HCT116 (cell line): ENCODE results near the gene DDN. TPM values are rescaled to one million over a fixed set of nuclear protein-coding genes. Genes with fewer than 3 reads are reported as not detected.

Source experiments
- ATAC-seq: fragments of 200-7000 bp; cut with Tn5 transposase; 2 replicates; pipeline ENCODE4 v1.9.1; 2020; ENCODE audit warnings: mild to moderate bottlenecking, moderate library complexity
- BruUV-seq: library from RNA; stranded (reverse); fragments of 400-500 nt; replicated peaks from 2 replicates; lab custom pipeline; 2021; lab: Mats Ljungman, UMichigan
- CTCF ChIA-PET: fragments of 300-600 bp; sonication (Branson Sonifier 250); formaldehyde crosslinking; loops from one replicate; lab custom pipeline; 2021; ENCODE audit warnings: antibody characterized with exemption; lab: Charles Lee
- POLR2A ChIA-PET: fragments of 300-600, 350-600 bp; sonication (Branson Sonifier 250); formaldehyde crosslinking; loops from one replicate; lab custom pipeline; 2021; ENCODE audit warnings: antibody characterized with exemption; lab: Charles Lee
- RAD21 ChIA-PET, 2 experiments: fragments of 300-600 bp; sonication (Branson Sonifier 250); formaldehyde crosslinking; loops; one replicate each; lab custom pipeline; 2023; ENCODE audit warnings: low total read pairs in 2 of 2; ENCODE audit not compliant: uncharacterized antibody in 2 of 2, unreplicated experiment in 2 of 2, low non-redundant PET in 1 of 2; lab: Charles Lee
- DNase-seq: peaks from one replicate; pipeline ENCODE4 v3.0.0-alpha.2; 2010; ENCODE audit warnings: low read depth, low spot score
- H2AFZ ChIP-seq: fragments of 200-600 bp; shearing (Covaris generic), sonication (generic); 2 replicates; pipeline ENCODE4 v1.6.1; 2017; ENCODE audit warnings: low read depth, mixed run types, mixed read lengths, antibody characterized with exemption, low read length; ENCODE audit not compliant: poor library complexity, severe bottlenecking
- H3K27ac ChIP-seq: 2 replicates; pipeline ENCODE4 v1.5.1; 2012; ENCODE audit warnings: low read depth, low read length
- H3K27me3 ChIP-seq: fragments of 200-600 bp; sonication (generic); 2 replicates; pipeline ENCODE4 v1.6.1; 2016; ENCODE audit warnings: mixed run types, low read length, mixed read lengths; ENCODE audit not compliant: insufficient read depth
- H3K36me3 ChIP-seq, 2 experiments: fragments of 200-500 bp in 1 of 2; fragments of 200-600 bp in 1 of 2; sonication (Bioruptor generic) in 1 of 2; sonication (generic) in 1 of 2; 2 replicates each; pipeline versions ENCODE4 v1.5.1 to v1.6.1; 2014 to 2016; ENCODE audit warnings: low read length in 2 of 2, inconsistent platforms in 1 of 2, mixed read lengths in 1 of 2, mixed run types in 1 of 2; ENCODE audit not compliant: insufficient read depth in 2 of 2, control insufficient read depth in 1 of 2
- H3K4me1 ChIP-seq, 2 experiments: fragments of 200-600 bp in 1 of 2; sonication (generic) in 1 of 2; 2 replicates each; pipeline versions ENCODE4 v1.5.1 to v1.6.1; 2012 to 2017; ENCODE audit warnings: low read length in 2 of 2, inconsistent platforms in 1 of 2, mild to moderate bottlenecking in 1 of 2, mixed read lengths in 1 of 2, mixed run types in 1 of 2, moderate library complexity in 1 of 2; ENCODE audit not compliant: insufficient read depth in 2 of 2, control insufficient read depth in 1 of 2
- H3K4me2 ChIP-seq: fragments of 200-600 bp; sonication (generic); 2 replicates; pipeline ENCODE4 v1.6.1; 2017; ENCODE audit warnings: mixed run types, low read length, mixed read lengths
- H3K4me3 ChIP-seq, 2 experiments: fragments of 200-600 bp in 1 of 2; sonication (generic) in 1 of 2; replicated peaks in 1 of 2; 2 replicates each; pipeline ENCODE4 v1.5.1; 2011 to 2016; ENCODE audit warnings: low read length in 2 of 2, control low read depth in 1 of 2, low read depth in 1 of 2, mild to moderate bottlenecking in 1 of 2, mixed read lengths in 1 of 2, mixed run types in 1 of 2
- H3K79me2 ChIP-seq: fragments of 200-600 bp; sonication (generic); 2 replicates; pipeline ENCODE4 v1.6.1; 2017; ENCODE audit warnings: mild to moderate bottlenecking, mixed run types, low read length, moderate library complexity, mixed read lengths; ENCODE audit not compliant: insufficient read depth
- H3K9ac ChIP-seq: fragments of 200-600 bp; sonication (generic); 2 replicates; pipeline ENCODE4 v1.6.1; 2016; ENCODE audit warnings: low read length, mixed read lengths
- H3K9me2 ChIP-seq: fragments of 200-600 bp; sonication (generic), shearing (Covaris generic); 2 replicates; pipeline ENCODE4 v1.6.1; 2017; ENCODE audit warnings: mixed run types, mild to moderate bottlenecking, moderate library complexity; ENCODE audit not compliant: insufficient read depth
- H3K9me3 ChIP-seq, 2 experiments: fragments of 200-500 bp in 1 of 2; fragments of 200-600 bp in 1 of 2; sonication (Bioruptor generic) in 1 of 2; sonication (generic) in 1 of 2; 2 replicates each; pipeline ENCODE4 v1.6.1; 2014 to 2017; ENCODE audit warnings: low read length in 2 of 2, mixed read lengths in 2 of 2, inconsistent platforms in 1 of 2, low read depth in 1 of 2, mild to moderate bottlenecking in 1 of 2, mixed run types in 1 of 2, moderate library complexity in 1 of 2; ENCODE audit not compliant: control insufficient read depth in 1 of 2, insufficient read depth in 1 of 2
- H4K20me1 ChIP-seq: fragments of 200-600 bp; sonication (generic), shearing (Covaris generic); 2 replicates; pipeline ENCODE4 v1.6.1; 2017; ENCODE audit warnings: mixed run types, mild to moderate bottlenecking, moderate library complexity; ENCODE audit not compliant: insufficient read depth
- CEBPB ChIP-seq: IDR thresholded peaks from 2 replicates; pipeline ENCODE4 v1.6.1; 2012; ENCODE audit warnings: low read depth
- EZH2 ChIP-seq: fragments of 200-600 bp; sonication (generic); IDR thresholded peaks from 2 replicates; pipeline ENCODE4 v1.6.1; 2017; ENCODE audit warnings: antibody characterized with exemption, mixed run types
- EZH2phosphoT487 ChIP-seq: fragments of 200-600 bp; IDR thresholded peaks from 2 replicates; pipeline ENCODE4 v1.6.1; 2018; ENCODE audit warnings: antibody characterized with exemption, borderline replicate concordance
- FOSL1 ChIP-seq: IDR thresholded peaks from 2 replicates; pipeline ENCODE4 v1.6.1; 2012; ENCODE audit warnings: low read depth
- JUND ChIP-seq: IDR thresholded peaks from 2 replicates; pipeline ENCODE4 v1.6.1; 2012
- POLR2A ChIP-seq: IDR thresholded peaks from 2 replicates; pipeline ENCODE4 v1.7.0; 2011; ENCODE audit warnings: borderline replicate concordance; ENCODE audit not compliant: insufficient read depth, insufficient read length; ENCODE audit errors: extremely low read depth
- POLR2AphosphoS5 ChIP-seq: IDR thresholded peaks from 2 replicates; pipeline ENCODE4 v1.6.1; 2011; ENCODE audit warnings: mild to moderate bottlenecking, low read depth, low read length, moderate library complexity
- RAD21 ChIP-seq: IDR thresholded peaks from 2 replicates; pipeline ENCODE4 v1.6.1; 2012; ENCODE audit warnings: low read depth, mild to moderate bottlenecking
- SIN3A ChIP-seq: IDR thresholded peaks from 2 replicates; pipeline ENCODE4 v1.6.1; 2012; ENCODE audit warnings: low read depth
- SP1 ChIP-seq: IDR thresholded peaks from 2 replicates; pipeline ENCODE4 v1.6.1; 2012; ENCODE audit warnings: low read depth
- SRF ChIP-seq: IDR thresholded peaks from 2 replicates; pipeline ENCODE4 v1.6.1; 2012; ENCODE audit warnings: low read depth
- intact Hi-C: fragments of 100-400 bp; cut with micrococcal nuclease; formaldehyde crosslinking; loops from 2 replicates; pipeline ENCODE4 v1.10.0; 2022
- total RNA-seq: library from RNA; stranded (reverse); gene quantifications from one replicate; pipeline ENCODE4 v1.2.1, GENCODE V29; 2021; ENCODE audit not compliant: unreplicated experiment
- TF ChIP-seq, protein P1 (sequence below): IDR thresholded peaks from 2 replicates; pipeline ENCODE4 v1.6.1; 2011; ENCODE audit warnings: mild to moderate bottlenecking, low read length, moderate library complexity; ENCODE audit not compliant: insufficient replicate concordance; ENCODE audit errors: extremely low read depth

The DDN gene
- total RNA-seq, 1 experiment from 2014 or later: 8.1 TPM

DNA sequence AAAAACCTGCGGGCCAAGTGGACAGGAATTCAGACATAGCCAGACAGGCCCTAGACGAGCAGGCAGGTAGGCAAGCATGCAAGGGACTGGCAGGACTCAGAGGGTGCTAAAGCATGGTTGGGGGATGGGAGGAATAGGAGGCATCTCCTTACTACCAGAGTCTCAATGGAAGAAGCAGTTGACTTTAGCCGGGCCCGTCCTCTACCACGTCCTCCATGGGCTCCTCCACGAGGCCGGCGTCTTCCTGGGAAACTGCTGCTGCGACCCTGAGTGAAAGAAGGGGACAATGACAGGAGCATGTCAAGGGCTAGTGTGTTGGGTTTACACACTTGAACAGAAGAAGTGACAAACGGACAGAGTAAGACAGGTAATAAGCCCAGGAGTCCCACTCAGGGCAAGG lies 49.8 kb upstream of the DDN start:
- intact Hi-C loops: no loop called here
- ATAC-seq (no peak), DNase-seq (no peak)
- ChIA-PET RAD21 (no interaction called here), CTCF (no interaction called here), POLR2A (no interaction called here)
- Histone ChIP-seq H3K9me3 (no peaks in the 10 kb centered on the region), H3K4me2 (no peak overlapping the region), H3K4me1 (peaks cover 0 to 4% of the 10 kb centered on the region in 2 experiments; a peak in 1 of 4 replicates), H4K20me1 (no peaks in the 10 kb centered on the region), H3K79me2 (peaks cover 33% of the 10 kb centered on the region; the same call in 1 of the 2 replicates), H3K27ac (no peak overlapping the region), H3K9ac (no peak overlapping the region), H3K36me3 (peaks cover 63 to 80% of the 10 kb centered on the region in 2 experiments), H3K9me2 (no peaks in the 10 kb centered on the region), H3K4me3 (no peak overlapping the region), H3K27me3 (no peaks in the 10 kb centered on the region), H2AFZ (no peak overlapping the region)
- TF ChIP-seq EZH2: no peak
- TF ChIP-seq CEBPB: no peak
- no peak for TF ChIP-seq EZH2phosphoT487
- TF ChIP-seq SIN3A: no peak
- TF ChIP-seq SP1: no peak
- no peak for TF ChIP-seq SRF
- TF ChIP-seq POLR2A: no peak
- TF ChIP-seq, protein P1, sequence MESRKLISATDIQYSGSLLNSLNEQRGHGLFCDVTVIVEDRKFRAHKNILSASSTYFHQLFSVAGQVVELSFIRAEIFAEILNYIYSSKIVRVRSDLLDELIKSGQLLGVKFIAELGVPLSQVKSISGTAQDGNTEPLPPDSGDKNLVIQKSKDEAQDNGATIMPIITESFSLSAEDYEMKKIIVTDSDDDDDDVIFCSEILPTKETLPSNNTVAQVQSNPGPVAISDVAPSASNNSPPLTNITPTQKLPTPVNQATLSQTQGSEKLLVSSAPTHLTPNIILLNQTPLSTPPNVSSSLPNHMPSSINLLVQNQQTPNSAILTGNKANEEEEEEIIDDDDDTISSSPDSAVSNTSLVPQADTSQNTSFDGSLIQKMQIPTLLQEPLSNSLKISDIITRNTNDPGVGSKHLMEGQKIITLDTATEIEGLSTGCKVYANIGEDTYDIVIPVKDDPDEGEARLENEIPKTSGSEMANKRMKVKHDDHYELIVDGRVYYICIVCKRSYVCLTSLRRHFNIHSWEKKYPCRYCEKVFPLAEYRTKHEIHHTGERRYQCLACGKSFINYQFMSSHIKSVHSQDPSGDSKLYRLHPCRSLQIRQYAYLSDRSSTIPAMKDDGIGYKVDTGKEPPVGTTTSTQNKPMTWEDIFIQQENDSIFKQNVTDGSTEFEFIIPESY: no peak
- TF ChIP-seq JUND: no peak
- TF ChIP-seq POLR2AphosphoS5: no peak
- TF ChIP-seq FOSL1: no peak
- no peak for TF ChIP-seq RAD21
- no TSS peak for BruUV-seq
